Keratinocyte (primary cell): ENCODE results near the gene COL13A1. TPM values are rescaled to one million over a fixed set of nuclear protein-coding genes. Genes with fewer than 3 reads are reported as not detected.

Source experiments
- DNase-seq: peaks from one replicate; pipeline ENCODE4 v3.0.0-alpha.2; 2011; ENCODE audit warnings: low read depth, missing footprints, low spot score
- FAIRE-seq: peaks from 2 replicates; lab custom pipeline; 2011; peaks lifted over from hg19 to GRCh38; lab: Jason Lieb, UNC
- H2AFZ ChIP-seq: 2 replicates; pipeline ENCODE4 v1.6.0; 2012; ENCODE audit warnings: low read length, control low read depth, inconsistent platforms; ENCODE audit not compliant: control insufficient read depth
- H3K27ac ChIP-seq: 2 replicates; pipeline ENCODE4 v1.5.1; 2011; ENCODE audit warnings: low read length; ENCODE audit not compliant: control insufficient read depth, insufficient read depth
- H3K27me3 ChIP-seq: 3 replicates; pipeline ENCODE4 v1.6.0; 2011; ENCODE audit warnings: low read length; ENCODE audit not compliant: control insufficient read depth, insufficient read depth; ENCODE audit errors: extremely low read depth
- H3K36me3 ChIP-seq, 2 experiments: 2 replicates in 1 of 2; 3 replicates in 1 of 2; pipeline ENCODE4 v1.5.1; 2011; ENCODE audit warnings: low read length in 2 of 2, mild to moderate bottlenecking in 1 of 2; ENCODE audit not compliant: control insufficient read depth in 2 of 2, insufficient read depth in 2 of 2; ENCODE audit errors: extremely low read depth in 1 of 2
- H3K4me1 ChIP-seq: 3 replicates; pipeline ENCODE4 v1.5.1; 2011; ENCODE audit warnings: low read length; ENCODE audit not compliant: control insufficient read depth, insufficient read depth; ENCODE audit errors: extremely low read depth
- H3K4me2 ChIP-seq: 3 replicates; pipeline ENCODE4 v1.6.0; 2011; ENCODE audit warnings: low read depth, low read length; ENCODE audit not compliant: control insufficient read depth, insufficient read depth; ENCODE audit errors: extremely low read depth
- H3K4me3 ChIP-seq, 3 experiments: fragments of 200-600 bp in 1 of 3; sonication (generic) in 1 of 3; 2 replicates in 2 of 3; 3 replicates in 1 of 3; pipeline ENCODE4 v1.5.1; 2011 to 2016; ENCODE audit warnings: low read length in 3 of 3, mild to moderate bottlenecking in 3 of 3, control low read depth in 2 of 3, inconsistent platforms in 1 of 3, low read depth in 1 of 3, mixed read lengths in 1 of 3, mixed run types in 1 of 3, moderate library complexity in 1 of 3; ENCODE audit not compliant: control insufficient read depth in 2 of 3, insufficient read depth in 2 of 3; ENCODE audit errors: extremely low read depth in 1 of 3
- H3K79me2 ChIP-seq: 2 replicates; pipeline ENCODE4 v1.6.0; 2012; ENCODE audit warnings: low read length; ENCODE audit not compliant: control insufficient read depth, insufficient read depth
- H3K9ac ChIP-seq: 3 replicates; pipeline ENCODE4 v1.6.0; 2011; ENCODE audit warnings: low read length; ENCODE audit not compliant: control insufficient read depth, insufficient read depth; ENCODE audit errors: extremely low read depth
- H3K9me1 ChIP-seq: 3 replicates; pipeline ENCODE4 v1.6.0; 2011; ENCODE audit warnings: low read length; ENCODE audit not compliant: control insufficient read depth, insufficient read depth; ENCODE audit errors: extremely low read depth
- H3K9me3 ChIP-seq: 2 replicates; pipeline ENCODE4 v1.5.1; 2012; ENCODE audit warnings: low read depth, low read length; ENCODE audit not compliant: control insufficient read depth
- H4K20me1 ChIP-seq: 3 replicates; pipeline ENCODE4 v1.6.0; 2011; ENCODE audit warnings: low read length; ENCODE audit not compliant: control insufficient read depth, insufficient read depth; ENCODE audit errors: extremely low read depth
- EZH2 ChIP-seq: IDR thresholded peaks from one replicate; pipeline ENCODE4 v1.6.1; 2012; ENCODE audit warnings: inconsistent platforms, mild to moderate bottlenecking, low read length, moderate library complexity
- dilution Hi-C: fragments of 300-500 bp; cut with MboI; formaldehyde crosslinking; loops from one replicate; pipeline ENCODE4 v1.7.0; 2020; ENCODE audit warnings: low sequenced_read_pairs; ENCODE audit not compliant: extremely low pct_ligation_motif_present
- polyA plus RNA-seq, 5 experiments: library from polyadenylated mRNA; depleted of rRNA in 3 of 5; stranded (reverse) in 3 of 5; stranded (forward) in 1 of 5; unstranded in 1 of 5; fragments of >200 nt; gene quantifications; 1 replicate in 1 of 5; 2 replicates in 3 of 5; 3 replicates in 1 of 5; pipeline versions ENCODE4 v1.2.1 to v1.2.3, GENCODE V29; 2011 to 2012; ENCODE audit warnings: missing spikeins in 2 of 5, low read depth in 1 of 5, low replicate concordance in 1 of 5
- TF ChIP-seq, protein P1 (sequence below), 3 experiments: IDR thresholded peaks in 1 of 3; conservative IDR thresholded peaks in 1 of 3; optimal IDR thresholded peaks in 1 of 3; 2 replicates in 2 of 3; 3 replicates in 1 of 3; pipeline versions ENCODE3 to v1.5.1; 2011; ENCODE audit warnings: low read length in 3 of 3, mild to moderate bottlenecking in 3 of 3, moderate library complexity in 2 of 3, control low read depth in 1 of 3, inconsistent platforms in 1 of 3; ENCODE audit not compliant: insufficient read depth in 2 of 3; ENCODE audit errors: extremely low read depth in 1 of 3

The COL13A1 gene
- polyA plus RNA-seq, 1 donor (not counting 4 experiments of a cell fraction or from before 2014, with no cell fraction given), result 1.5 TPM

DNA sequence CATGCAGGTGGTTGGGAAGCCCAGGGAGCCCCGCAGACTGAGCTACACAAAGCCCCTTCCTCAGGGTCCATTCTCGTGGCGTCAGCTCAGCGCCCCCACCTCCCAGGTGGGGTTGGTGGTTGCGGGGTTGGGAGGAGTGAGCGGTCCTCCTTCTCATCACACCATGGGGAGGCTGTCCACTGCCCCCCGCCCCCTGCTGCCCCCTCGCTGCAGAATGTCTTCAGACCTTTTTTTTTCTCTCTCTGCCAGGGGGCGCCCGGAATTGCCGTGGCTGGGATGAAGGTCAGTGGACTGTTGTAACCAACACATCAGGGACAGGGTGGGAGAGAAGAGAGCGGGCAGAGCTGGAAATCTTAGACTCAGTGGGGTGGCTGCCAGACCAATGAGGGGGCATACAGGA lies 116.3 kb downstream of the COL13A1 start:
- Histone ChIP-seq H4K20me1 (peaks cover 4% of the 10 kb centered on the region), H3K36me3 (no peaks in the 10 kb centered on the region), H3K9me1 (no peaks in the 10 kb centered on the region), H3K9me3 (no peaks in the 10 kb centered on the region), H3K27me3 (peaks cover 5% of the 10 kb centered on the region), H3K79me2 (no peaks in the 10 kb centered on the region), H3K4me2 (no peak overlapping the region), H3K4me3 (no peak overlapping the region), H2AFZ (no peak overlapping the region), H3K9ac (no peak overlapping the region), H3K27ac (no peak overlapping the region), H3K4me1 (no peaks in the 10 kb centered on the region)
- no peak for FAIRE-seq
- no peak for DNase-seq
- dilution Hi-C loops, result no loop called here
- TF ChIP-seq EZH2, result no peak
- TF ChIP-seq, protein P1, sequence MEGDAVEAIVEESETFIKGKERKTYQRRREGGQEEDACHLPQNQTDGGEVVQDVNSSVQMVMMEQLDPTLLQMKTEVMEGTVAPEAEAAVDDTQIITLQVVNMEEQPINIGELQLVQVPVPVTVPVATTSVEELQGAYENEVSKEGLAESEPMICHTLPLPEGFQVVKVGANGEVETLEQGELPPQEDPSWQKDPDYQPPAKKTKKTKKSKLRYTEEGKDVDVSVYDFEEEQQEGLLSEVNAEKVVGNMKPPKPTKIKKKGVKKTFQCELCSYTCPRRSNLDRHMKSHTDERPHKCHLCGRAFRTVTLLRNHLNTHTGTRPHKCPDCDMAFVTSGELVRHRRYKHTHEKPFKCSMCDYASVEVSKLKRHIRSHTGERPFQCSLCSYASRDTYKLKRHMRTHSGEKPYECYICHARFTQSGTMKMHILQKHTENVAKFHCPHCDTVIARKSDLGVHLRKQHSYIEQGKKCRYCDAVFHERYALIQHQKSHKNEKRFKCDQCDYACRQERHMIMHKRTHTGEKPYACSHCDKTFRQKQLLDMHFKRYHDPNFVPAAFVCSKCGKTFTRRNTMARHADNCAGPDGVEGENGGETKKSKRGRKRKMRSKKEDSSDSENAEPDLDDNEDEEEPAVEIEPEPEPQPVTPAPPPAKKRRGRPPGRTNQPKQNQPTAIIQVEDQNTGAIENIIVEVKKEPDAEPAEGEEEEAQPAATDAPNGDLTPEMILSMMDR (optimal IDR thresholded peaks at IDR 0.05 in 1 of 3, IDR thresholded peaks at IDR 0.05 in 1 of 3, conservative IDR thresholded peaks at IDR 0.05 in 1 of 3; ENCODE audit: extremely low read depth in 1 of 3, insufficient read depth in 2 of 3, low read length in 3 of 3), result no peak

DNA sequence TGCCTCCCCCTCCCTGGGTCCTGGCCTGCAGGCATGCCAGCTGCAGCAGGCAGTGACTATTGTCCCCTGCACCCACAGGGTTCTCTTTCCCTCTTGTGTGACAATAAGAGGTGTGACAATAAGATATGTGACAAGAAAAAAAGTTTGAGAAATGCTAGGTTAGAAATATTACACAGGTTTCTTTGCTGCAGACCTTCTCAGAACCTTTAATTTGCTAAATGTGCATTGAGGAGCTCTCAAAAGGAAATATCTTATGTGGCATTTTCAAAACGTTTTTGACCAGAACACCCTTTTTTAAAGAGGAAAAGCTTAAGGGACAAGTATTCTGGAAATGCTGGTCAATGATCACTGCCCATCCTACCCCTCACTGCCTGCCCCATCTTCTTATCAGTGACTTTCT lies 117.5 kb downstream of the COL13A1 start:
- peaks cover 5% of the 10 kb centered on the region for H3K27me3 ChIP-seq
- H3K9me3 ChIP-seq, result no peaks in the 10 kb centered on the region
- dilution Hi-C loops, result no loop called here
- H3K27ac ChIP-seq, result no peak overlapping the region
- no peaks in the 10 kb centered on the region for H3K79me2 ChIP-seq
- TF ChIP-seq, protein P1 (optimal IDR thresholded peaks at IDR 0.05 in 1 of 3, IDR thresholded peaks at IDR 0.05 in 1 of 3, conservative IDR thresholded peaks at IDR 0.05 in 1 of 3; ENCODE audit: extremely low read depth in 1 of 3, insufficient read depth in 2 of 3, low read length in 3 of 3), result no peak
- TF ChIP-seq EZH2, result no peak
- H3K4me3 ChIP-seq, result no peak overlapping the region
- no peak overlapping the region for H3K4me2 ChIP-seq
- peaks cover 4% of the 10 kb centered on the region for H4K20me1 ChIP-seq
- no peak for DNase-seq
- H3K36me3 ChIP-seq, result no peaks in the 10 kb centered on the region
- no peaks in the 10 kb centered on the region for H3K4me1 ChIP-seq
- H2AFZ ChIP-seq, result no peak overlapping the region
- FAIRE-seq, result no peak
- H3K9me1 ChIP-seq, result no peaks in the 10 kb centered on the region
- H3K9ac ChIP-seq, result no peak overlapping the region
